Loucy (cell line): Measurements from ENCODE around the gene SPRR4.

Experiments
- H2AFZ ChIP-seq: fragments of 200-600 bp; sonication (generic); 2 replicates; pipeline ENCODE4 v1.6.0; 2016; ENCODE audit warnings: antibody characterized with exemption, mild to moderate bottlenecking, low read length, moderate library complexity
- H3F3A ChIP-seq: fragments of 200-600 bp; 2 replicates; pipeline ENCODE4 v1.6.0; 2016; ENCODE audit warnings: antibody characterized with exemption, low read depth, mild to moderate bottlenecking
- H3K27me3 ChIP-seq: fragments of 200-600 bp; sonication (generic); 2 replicates; pipeline ENCODE4 v1.6.1; 2014; ENCODE audit warnings: low read length, mild to moderate bottlenecking; ENCODE audit not compliant: insufficient read depth, poor library complexity, severe bottlenecking
- H3K36me3 ChIP-seq: fragments of 200-600 bp; sonication (generic); 2 replicates; pipeline ENCODE4 v1.6.1; 2016; ENCODE audit warnings: low read length; ENCODE audit not compliant: insufficient read depth
- H3K4me1 ChIP-seq: fragments of 200-600 bp; sonication (generic); 2 replicates; pipeline ENCODE4 v1.5.1; 2014; ENCODE audit warnings: low read length, mild to moderate bottlenecking; ENCODE audit not compliant: insufficient read depth, poor library complexity, severe bottlenecking
- H3K4me2 ChIP-seq: fragments of 200-600 bp; sonication (generic); 2 replicates; pipeline ENCODE4 v1.6.0; 2014; ENCODE audit warnings: antibody characterized with exemption, low read length, low read depth, mild to moderate bottlenecking; ENCODE audit not compliant: poor library complexity, severe bottlenecking
- H3K4me3 ChIP-seq: fragments of 200-600 bp; sonication (generic); 2 replicates; pipeline ENCODE4 v1.5.1; 2014; ENCODE audit warnings: low read length, mild to moderate bottlenecking, mixed read lengths; ENCODE audit not compliant: poor library complexity, severe bottlenecking
- H3K79me2 ChIP-seq: fragments of 200-600 bp; sonication (generic); 2 replicates; pipeline ENCODE4 v1.6.1; 2014; ENCODE audit warnings: low read length; ENCODE audit not compliant: insufficient read depth
- H3K9ac ChIP-seq: fragments of 200-600 bp; sonication (generic); 2 replicates; pipeline ENCODE4 v1.6.0; 2014; ENCODE audit warnings: mild to moderate bottlenecking, low read depth, low read length, moderate library complexity; ENCODE audit not compliant: poor library complexity, severe bottlenecking
- H3K9me2 ChIP-seq: fragments of 200-600 bp; sonication (generic); replicated peaks from 2 replicates; pipeline ENCODE4 v1.6.1; 2016; ENCODE audit warnings: low read depth, low read length, mixed read lengths
- H3K9me3 ChIP-seq: fragments of 200-600 bp; sonication (generic); 2 replicates; pipeline ENCODE4 v1.6.1; 2014; ENCODE audit warnings: mild to moderate bottlenecking, antibody characterized with exemption, low read length, low read depth; ENCODE audit not compliant: insufficient read depth
- H4K20me1 ChIP-seq: fragments of 200-600 bp; sonication (generic); 2 replicates; pipeline ENCODE4 v1.6.0; 2014; ENCODE audit warnings: antibody characterized with exemption, low read length, mild to moderate bottlenecking; ENCODE audit not compliant: insufficient read depth, poor library complexity, severe bottlenecking
- CTCF ChIP-seq: fragments of 200-600 bp; sonication (generic); conservative IDR thresholded peaks from 2 replicates; pipeline ENCODE4 v1.5.1; 2014; ENCODE audit warnings: mild to moderate bottlenecking, antibody characterized with exemption, low read length
- EZH2phosphoT487 ChIP-seq: fragments of 200-600 bp; IDR thresholded peaks from 2 replicates; pipeline ENCODE4 v1.6.1; 2018; ENCODE audit warnings: antibody characterized with exemption, mild to moderate bottlenecking, moderate library complexity, borderline replicate concordance

Gene SPRR4

GRCh38 chr1:152986578-152986977, 16.1 kb downstream of the SPRR4 start:
- no peak overlapping the region for H3K4me2 ChIP-seq

GRCh38 chr1:152993186-152993585, 22.7 kb downstream of the SPRR4 start:
- Histone ChIP-seq H3K4me3 (no peak overlapping the region), H3K9me3 (no peaks in the 10 kb centered on the region), H3K9me2 (no peaks in the 10 kb centered on the region), H3K4me2 (no peak overlapping the region), H3F3A (no peaks in the 10 kb centered on the region), H3K79me2 (no peaks in the 10 kb centered on the region), H3K27me3 (no peaks in the 10 kb centered on the region), H3K4me1 (no peaks in the 10 kb centered on the region), H4K20me1 (no peaks in the 10 kb centered on the region), H3K9ac (no peak overlapping the region), H2AFZ (no peak overlapping the region), H3K36me3 (no peaks in the 10 kb centered on the region)
- TF ChIP-seq EZH2phosphoT487 (no peak), CTCF (no peak)

More at GRCh38 chr1:152986578-152986977, 16.1 kb downstream of the SPRR4 start:
- Histone ChIP-seq H3K27me3 (no peaks in the 10 kb centered on the region), H3K4me1 (no peaks in the 10 kb centered on the region), H4K20me1 (no peaks in the 10 kb centered on the region), H3K9me2 (no peaks in the 10 kb centered on the region), H2AFZ (no peak overlapping the region), H3K79me2 (no peaks in the 10 kb centered on the region), H3K4me3 (no peak overlapping the region), H3K9me3 (no peaks in the 10 kb centered on the region), H3K36me3 (no peaks in the 10 kb centered on the region), H3K9ac (no peak overlapping the region), H3F3A (no peaks in the 10 kb centered on the region)
- TF ChIP-seq CTCF (no peak), EZH2phosphoT487 (no peak)

- Histone ChIP-seq H3K36me3 (no peaks in the 10 kb centered on the region), H3K79me2 (no peaks in the 10 kb centered on the region), H3K9me3 (no peaks in the 10 kb centered on the region), H3K4me1 (no peaks in the 10 kb centered on the region), H3K4me2 (no peak overlapping the region), H4K20me1 (no peaks in the 10 kb centered on the region), H3K9me2 (no peaks in the 10 kb centered on the region), H2AFZ (no peak overlapping the region), H3K9ac (no peak overlapping the region), H3F3A (no peaks in the 10 kb centered on the region), H3K4me3 (no peak overlapping the region), H3K27me3 (no peaks in the 10 kb centered on the region)
- TF ChIP-seq EZH2phosphoT487 (no peak), CTCF (no peak)
Measured at GRCh38 chr1:152995842-152996241, 25.4 kb downstream of the SPRR4 start.
